ENCODE data around the gene PIEZO1.

PIEZO1 gene

DNA sequence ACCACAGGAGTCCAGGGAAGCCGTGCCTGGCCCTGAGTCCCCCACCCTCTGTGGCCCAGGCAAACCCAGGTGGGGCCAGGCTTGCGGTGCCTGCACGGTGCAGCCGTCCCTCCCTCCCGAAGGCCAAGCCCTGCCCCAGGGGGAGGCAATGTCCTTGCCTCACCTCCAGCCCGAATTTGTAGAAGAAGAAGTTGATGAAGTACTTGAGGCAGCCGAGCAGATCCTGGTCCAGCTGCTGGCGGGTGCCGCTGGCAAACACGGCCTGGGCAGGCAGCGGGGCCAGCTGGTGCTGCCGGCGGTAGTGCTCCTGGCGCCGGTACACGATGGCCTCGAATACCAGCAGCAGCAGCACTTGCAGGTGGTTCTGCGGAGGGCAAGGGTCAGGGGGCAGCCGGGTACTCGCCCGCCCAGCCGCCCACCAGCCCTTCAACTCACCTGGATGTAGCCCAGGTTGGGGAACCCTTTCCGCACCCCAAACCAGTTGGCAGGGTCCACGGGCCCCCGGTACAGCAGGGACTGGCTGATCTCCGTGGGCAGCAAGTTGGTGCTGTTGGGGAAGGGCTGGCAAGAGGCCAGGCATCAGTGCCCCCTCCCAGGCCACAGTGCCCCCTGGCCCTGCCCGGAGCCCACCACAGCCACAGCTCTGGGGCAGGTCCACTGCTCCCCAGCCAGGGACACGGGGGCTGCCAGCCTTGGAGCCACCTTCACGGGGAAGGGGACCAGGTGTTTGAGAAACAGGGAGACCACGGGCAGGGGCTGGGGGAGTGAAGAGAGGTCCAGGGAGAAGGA, 52.7 kb downstream of the PIEZO1 start:
- no peak for DNase-seq

DNA sequence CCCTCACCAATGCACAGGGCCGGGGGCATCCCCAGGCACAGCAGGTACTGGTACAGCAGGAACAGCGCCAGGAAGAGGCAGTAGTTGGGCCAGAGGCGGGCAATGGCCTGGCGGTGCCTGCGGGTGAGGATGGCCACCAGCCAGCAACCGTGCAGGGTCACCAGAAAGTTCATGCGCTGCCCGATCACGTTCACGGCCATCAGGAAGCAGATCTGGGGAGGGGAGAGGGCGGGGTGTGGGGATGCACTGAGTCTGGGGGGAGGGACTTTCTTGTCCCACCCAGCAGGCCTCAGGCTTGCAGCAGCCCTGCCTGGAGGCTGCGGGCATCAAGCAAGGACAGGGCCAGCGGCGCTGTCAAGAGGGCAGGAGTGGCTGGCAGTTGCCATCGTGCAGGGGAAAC, 53.3 kb downstream of the PIEZO1 start:
- DNase-seq, result no peak

DNA sequence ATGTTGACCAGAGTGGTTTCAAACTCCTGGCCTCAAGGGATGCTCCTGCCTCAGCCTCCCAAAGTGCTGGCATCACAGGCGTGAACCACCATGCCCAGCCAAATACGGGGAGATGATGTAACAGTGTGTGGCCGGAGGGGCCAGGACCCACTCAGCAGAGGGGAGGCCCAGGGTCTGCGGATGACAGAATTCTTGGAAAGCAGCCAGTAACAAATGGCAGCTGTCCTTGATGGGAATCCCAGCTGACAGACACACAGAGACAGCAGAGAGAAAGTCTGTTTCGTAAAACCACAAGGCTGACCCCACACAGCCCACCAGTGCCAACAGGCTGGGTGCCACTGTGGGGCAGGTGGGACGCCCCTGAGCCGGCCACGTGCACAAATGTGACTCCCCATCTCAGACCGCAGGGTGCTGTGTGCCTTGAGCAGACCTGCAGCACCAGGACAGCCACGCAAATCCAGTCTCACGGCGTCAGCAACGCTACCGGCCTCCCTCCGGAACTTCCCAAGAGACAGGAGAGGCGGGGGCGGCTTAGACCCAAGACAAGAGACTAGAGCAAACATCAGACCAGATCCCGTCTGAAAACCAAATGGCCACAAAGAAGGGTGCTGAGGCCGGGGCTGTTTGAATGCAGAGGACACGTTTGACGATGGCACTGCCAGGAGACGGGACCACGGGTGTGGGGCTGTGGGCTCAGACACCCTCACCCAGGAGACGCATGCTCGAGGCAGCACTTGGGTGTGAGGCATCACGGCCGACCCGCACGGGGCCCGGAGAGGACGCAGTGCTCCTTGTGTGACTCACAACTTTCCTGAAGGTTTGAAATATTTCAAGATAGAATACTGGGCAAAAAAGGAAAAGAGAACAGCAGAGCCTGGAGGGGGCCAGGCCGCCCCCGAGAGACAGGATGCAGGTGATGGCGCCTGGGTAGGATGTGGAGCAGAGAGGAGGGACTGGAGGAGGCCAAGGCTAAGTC, 54.1 kb downstream of the PIEZO1 start:
- DNase-seq, result peak; percentile 63

DNA sequence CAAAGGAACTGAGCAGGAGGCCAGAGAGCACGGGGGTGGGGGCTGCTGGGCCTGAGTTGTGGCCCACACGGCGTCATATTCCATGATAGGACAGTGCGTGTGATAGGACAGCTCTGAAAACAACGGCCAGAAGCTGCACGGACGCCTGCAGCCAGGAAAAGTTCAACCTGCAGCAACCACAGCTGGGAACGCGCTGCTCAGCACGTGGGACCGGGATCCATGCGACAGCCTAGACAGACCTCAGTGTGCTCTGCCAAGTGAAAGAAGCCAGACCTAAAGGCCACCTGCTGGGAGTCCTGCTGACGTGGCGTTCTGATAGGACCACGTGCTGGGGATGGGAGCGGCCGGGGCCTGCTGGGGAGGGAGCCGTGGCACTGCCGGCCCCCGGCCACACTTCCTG, 57.1 kb downstream of the PIEZO1 start:
- no peak for DNase-seq

DNA sequence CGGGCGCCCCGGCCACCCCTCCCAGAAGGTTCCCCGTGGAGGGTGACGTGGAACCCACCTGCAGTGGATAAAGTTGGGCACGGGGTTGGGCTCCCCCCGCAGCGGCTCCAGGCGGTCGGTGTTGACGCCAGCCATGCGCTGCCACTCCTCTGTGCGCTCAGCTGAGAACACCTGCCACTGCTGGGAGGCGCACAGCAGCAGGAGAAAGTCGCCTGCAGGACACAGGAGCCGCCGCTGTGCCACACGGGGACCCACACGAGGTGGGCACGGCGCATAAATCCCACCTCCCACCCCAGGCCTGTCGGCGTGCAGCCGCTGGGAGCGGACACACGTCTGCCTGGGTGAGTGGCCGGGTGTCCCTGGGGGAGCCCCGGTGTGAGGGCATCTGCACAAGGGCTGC, 58.0 kb downstream of the PIEZO1 start:
- DNase-seq, result no peak

DNA sequence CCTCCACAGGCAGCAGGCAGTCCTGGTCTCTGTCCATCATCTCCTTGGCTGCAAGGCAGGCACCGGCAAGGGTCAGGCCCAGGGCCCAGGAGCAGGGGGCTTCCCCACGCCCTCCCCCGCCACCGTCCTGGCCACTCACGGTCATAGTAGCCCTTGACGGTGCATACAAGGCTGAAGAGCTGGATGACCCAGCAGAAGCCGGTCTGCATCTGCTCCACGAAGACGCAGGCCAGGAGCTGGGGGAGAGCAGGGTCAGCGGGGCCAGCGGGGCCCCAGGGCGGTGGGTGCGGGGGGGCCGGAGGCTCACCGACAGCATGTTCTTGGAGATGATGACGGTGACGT, 58.6 kb downstream of the PIEZO1 start:
- no peak for DNase-seq

DNA sequence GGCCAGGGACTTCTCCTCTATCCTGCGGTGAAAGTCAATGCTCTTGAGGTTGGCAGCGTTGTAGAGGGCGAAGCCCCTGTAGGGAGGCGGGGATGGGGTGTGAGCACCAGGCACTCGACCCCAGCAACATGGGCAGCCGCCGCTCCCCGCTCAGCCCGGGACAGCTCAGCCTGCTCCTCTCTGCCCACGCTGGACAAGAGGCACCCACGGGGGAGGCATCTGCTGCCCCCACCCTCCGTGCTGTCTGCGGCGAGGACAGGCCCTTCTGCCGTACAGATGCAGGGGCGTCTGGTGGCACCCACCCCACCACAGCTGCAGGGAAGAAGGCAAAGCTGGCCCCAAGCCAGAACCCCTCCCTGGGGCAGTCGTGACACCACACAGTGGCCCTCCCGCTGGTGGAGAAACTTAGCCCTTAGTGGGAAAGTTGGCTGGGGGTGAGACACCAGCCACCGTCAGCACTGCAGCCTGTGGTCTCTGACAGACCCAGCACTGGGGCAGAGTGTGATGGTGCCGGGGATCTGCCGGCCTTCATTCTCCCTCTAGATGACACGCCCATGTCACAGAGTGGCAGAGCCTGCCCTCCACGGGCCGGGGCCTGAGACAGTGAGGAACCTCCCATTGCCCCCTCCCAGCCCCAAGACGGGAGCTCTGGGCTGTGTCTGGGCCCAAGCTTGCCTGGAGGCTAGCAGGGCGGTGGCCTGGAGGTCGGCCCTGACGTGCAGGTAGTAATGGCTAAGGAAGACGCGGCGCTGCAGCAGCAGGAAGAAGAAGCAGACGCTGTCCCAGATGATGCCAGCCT, 59.2 kb downstream of the PIEZO1 start:
- no peak for DNase-seq

DNA sequence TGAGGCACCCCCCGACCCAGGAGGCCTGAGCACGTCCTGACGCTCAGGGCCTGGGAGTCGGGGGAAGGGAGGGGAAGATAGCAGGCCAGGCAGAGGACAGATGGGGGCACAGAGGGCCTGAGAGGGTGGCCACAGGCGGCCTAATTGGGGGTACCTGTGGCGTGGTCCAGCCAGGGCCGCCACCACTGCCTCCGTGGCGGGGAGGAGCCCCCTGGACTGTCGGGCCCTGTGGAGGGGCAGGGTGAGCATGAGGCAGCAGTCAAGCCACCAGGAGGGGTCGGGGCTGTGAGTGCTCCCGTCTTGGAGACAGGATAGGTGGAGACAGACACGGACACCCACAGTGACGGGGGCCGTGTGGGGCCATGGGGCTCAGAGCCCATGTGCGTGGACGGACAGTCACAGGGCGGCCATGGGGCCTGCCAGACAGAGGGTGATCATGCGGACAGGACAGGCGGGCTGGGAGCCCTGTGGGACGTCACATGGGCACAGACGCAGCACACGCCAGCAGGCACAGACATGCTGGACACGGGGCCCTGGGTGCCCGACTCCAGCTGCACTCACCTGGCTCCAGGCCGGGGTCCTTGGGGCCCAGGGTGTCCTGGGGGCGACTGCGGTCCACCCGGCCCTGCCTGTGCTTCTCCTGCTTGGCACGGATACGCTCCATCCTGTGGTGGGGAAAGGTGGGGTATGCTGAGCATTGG, 60.0 kb downstream of the PIEZO1 start:
- no peak for DNase-seq

DNA sequence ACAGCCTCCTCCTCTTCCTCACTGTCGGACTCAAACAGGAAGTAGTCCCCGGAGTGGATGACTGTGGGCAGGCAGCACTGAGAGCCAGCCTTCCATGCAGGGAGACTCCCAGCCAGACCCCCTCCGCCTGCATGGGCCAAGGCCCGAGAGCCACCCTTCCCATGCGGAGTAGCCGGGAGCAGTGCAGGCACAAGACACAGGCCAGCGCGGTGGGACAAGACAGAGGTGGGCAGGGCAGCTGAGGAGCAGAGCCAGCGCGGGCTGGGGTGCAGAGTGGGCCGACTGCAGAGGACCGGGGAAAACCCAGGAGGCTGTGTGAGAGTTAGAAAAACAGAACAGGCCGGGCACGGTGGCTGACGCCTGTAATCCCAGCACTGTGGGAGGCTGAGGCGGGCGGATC, 61.1 kb downstream of the PIEZO1 start:
- DNase-seq, result no peak

DNA sequence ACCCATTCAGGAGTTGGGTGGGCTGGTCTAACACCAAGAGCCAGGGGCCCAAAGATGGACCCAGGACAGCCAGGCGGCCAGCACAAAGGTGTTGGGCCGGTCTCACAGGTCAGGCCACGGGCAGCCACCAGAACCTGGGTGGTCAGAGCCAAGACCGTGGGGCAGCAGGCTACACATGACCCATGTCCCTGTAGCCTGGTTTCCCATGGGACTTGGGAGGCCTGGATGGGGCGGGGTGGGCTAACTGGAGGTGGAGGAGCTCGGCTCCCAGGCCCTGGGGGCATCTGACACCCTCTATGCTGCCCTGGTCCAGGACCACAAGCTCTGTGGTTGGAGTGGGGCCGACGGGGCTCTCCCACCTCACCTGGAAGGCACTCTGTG, 61.5 kb downstream of the PIEZO1 start:
- no peak for DNase-seq

DNA sequence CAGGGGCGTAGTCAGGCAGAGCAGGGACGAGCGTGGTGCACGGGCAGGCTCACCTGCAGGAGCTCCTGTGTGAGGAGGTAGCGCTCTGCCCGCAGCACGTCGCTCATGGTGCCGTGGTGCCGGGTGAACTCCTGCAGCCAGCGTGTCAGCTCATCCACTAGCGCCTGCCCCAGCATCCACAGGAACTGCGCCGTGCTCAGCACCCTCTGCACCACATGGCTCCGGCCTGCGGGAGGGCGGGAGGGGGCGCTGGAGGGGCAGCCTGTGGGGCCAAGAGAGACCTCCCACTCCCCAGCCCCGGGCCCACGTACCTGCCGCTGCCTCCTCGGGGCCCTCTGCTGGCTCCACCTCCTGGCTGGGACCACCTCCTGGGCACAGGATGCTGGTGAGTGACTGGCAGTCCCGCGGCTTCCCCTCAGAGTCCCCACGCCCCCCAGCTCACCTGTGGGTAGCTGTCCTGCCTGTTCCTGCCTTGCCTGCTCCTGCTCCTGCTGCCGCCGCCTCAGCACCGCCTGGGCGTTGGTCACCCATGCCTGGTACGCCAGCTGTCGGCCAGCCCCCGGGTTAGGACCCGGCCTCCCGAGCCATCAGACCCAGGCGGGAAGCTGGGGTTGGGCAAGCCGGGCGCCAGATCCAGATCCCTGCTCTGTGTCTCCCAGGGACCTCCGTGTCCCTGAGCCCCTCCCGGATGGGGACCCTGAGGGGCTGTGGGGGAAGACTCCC, 62.1 kb downstream of the PIEZO1 start:
- no peak for DNase-seq

DNA sequence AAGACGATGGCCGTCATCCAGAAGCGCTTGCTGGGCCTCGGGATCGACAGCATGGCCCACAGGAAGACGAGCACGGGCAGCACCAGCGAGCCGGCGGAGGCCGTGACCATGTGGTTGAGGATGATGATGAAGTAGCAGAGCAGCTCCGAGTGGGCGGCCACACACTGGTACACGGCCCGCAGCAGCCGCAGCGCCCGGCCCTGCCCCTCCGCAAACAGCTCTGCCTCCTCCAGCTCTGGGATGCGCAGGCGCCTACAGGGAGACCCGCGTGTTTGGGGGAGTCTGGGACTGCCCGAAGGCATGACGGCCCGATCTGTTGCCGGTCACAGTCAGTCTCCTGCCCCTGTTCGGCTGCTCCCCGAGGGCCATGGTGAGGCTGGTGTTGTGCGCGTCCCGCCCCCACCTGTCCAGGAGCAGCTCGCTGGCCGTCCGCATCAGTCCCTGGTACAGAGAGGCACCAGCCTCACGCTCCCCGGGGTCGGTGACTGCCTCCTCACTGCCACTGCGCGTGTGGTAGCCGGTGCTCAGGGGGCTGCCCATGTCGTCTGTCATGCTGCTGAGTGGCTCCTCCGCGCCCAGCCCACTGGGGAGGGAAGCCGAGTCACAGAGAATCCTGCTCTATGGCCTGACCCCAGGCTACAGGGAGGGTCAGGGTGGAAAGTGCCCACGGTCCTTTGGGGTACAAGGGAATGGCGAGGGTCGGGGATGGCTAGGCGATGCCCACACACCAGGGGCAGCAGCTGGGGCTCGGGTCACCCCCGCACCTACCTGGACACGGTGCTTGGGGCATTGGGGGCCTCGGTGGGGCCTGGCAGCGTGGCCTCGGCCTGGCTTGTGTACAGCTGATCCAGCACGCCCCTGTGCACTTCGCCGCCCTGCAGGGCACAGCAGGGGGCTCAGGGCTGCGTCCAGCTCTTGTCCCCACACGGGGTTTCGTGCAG, 62.9 kb downstream of the PIEZO1 start:
- DNase-seq, result no peak

DNA sequence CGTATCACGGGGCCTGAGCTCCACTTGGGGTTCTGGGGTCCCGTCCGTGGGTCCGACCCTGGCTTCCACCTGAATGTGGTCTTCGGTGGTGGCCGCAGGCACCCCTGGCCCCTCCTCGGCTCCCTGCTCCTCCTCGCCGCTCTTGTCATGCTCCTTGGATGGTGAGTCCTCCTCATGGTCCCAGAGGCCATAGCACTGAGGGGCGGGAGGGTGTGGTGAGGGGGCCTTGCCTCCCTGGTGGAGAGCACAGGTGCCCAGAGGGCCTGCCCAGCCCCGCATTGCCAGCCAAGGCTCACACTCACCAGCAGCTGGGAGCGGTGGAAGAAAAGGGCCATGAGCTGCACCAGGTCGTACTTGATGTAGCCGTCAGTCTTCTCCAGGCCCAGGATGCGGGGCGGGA, 63.8 kb downstream of the PIEZO1 start:
- DNase-seq, result no peak

DNA sequence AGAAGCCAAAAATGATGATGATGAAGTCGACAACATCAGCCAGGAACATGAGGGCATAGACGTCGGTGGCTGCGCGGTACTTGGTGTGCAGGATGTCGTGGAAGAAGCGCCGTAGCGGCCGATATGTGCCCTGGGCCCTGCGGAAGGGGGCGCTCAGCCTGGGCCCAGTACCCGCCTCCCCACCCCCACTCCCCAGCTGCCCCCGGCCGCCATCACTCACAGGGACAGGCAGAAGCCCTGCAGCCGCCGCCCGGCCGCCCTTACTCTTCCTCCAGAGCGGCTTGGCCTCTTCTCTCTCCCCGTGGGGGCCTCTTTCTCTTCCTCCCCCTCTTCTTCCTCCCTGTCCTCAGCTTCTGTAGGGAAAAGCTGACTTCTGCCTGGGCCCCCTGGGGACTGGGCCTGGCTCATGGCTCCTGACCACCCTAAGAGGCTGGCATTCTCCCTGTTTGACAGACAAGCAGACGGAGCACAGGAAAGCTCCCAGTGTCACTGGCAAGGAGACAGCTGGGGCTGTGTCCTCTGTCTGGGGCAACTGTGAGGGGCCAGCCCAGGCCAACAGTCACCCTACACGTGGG, 64.5 kb downstream of the PIEZO1 start:
- no peak for DNase-seq

DNA sequence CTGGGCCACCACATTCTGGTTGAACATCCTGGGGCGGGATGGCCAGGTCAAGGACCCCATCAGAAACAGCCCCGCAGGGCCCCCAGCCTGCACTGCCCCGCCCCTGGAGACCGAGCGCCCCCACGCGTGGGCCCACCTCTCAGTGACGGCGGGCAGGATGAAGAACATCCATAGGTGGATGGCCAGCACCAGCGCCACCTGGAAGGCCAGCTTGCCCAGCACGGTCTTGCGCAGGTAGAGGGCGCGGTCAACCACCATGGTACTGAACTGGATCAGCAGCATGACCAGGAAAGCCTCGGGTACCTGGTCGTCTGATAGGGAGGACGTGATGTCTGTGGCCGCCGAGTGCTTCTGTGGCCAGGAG, 65.1 kb downstream of the PIEZO1 start:
- no peak for DNase-seq

DNA sequence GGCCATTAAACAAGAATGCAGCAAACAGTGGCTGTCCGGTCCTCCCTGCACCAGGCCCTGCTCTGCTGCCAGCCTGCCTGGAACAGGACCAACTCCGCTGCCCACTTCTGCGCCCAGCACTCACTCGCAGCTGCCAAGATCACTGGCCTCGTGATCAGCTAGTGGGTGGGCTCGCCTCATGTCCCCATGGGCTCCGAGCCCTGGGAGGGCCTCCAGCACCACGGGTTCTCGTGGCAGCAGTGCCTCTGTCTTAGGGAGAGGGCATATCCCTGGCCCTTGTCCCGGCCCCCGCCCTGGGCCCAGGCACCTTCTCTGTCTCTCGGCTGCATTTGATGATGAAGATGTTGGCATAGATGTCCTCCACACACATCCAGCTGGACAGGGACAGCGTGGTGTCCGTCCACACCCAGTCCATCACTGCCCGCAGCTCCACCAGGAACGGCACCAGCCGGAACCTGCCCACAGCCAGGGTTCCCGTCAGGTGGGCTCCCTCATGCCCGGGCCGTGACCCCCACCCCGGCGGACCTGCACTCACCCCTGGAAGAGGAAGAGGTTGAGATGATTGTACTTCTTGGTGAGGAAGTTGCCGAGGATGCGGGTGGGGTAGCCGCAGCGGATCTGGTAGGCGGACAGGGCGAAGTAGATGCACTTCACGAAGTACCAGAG, 65.6 kb downstream of the PIEZO1 start:
- DNase-seq, result peak; percentile 65

DNA sequence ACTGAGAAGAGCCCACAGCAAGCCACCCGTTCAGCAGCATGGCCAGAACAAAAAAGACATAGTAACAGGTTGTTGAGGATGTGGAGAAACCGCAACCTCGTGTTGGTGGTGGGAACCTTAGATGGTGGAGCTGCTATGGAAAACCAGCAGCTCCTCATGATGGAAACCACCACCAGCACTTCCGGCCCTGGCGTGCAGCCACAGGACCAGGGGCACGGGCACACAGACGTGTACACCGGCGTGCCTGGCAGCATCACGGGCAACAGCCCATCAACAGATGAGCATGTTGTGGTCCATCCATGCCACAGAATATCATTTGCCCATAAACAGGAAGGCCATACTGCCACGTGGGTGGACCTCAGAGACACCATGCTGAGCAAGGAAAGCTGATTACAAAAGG, 66.8 kb downstream of the PIEZO1 start:
- no peak for DNase-seq

DNA sequence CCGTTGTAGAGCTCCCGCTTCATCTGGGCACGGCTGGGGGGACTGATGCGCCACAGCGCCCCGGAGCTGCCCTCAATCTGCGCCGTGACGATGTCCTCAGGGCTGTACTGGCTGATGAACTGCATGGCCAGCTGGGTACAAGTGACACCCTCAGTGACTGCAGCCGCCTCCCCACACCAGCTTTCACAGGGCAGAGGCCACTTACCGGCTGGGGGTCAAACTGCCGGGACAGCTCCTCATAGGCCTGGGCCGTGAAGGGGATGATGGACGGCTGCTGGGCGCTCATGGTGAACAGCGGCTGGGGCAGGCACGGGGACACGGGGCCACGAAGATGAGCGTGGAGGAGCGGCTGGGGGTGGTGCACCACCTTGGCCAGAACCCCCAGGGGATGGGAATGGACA, 68.4 kb downstream of the PIEZO1 start:
- no peak for DNase-seq

DNA sequence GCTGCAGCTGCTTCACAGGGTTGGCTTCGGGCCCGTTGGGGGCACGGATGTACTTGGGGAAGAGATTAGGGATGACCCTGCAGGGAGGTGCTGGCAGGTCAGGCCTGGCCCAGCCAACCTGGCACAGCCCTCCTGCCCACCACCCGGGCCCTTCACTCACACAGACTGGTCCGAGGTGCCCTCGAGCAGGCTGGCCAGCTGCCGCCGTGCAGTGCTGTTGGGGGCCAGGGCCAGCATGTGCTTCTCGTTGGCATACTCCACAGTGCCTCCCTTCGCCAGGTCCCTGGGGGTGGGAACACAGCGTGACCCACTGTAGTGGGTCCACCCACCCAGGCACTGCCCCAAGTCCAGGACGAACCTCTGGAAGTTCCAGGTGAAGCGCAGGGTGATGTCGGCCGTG, 68.8 kb downstream of the PIEZO1 start:
- no peak for DNase-seq
